GM18867 (cell line): ENCODE measurements around the gene CPA4.
"Not testable (repeated sequence)": the region's sequence is repeated elsewhere in the genome, so short reads cannot be mapped to it uniquely, and the experiment has no call there.

Experiments used
- ATAC-seq: cut with Tn5 transposase; IDR thresholded peaks from one replicate; pipeline ENCODE4 v1.9.1; 2021; ENCODE audit warnings: mild to moderate bottlenecking, moderate library complexity; ENCODE audit not compliant: unreplicated experiment

CPA4 gene

DNA sequence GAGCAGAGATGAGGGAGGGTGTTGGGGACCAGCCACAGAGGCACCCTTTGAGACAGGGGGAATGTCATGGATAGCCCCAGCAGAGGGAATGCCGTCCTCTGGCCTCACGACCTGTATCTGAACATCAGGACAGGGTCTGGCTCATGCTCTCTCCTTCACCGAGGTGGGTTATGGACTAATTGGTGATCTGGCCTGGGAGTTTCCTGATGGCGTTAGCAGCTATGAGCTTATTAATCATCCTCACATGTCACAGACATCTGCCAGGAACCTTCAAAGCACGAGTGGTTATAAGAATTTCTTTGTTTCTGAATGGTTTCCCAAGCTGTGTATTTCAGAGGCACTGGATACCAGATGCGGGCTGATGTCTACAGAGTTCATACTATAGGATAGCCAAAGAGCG lies 6.9 kb downstream of the CPA4 start:
- ATAC-seq = no peak

DNA sequence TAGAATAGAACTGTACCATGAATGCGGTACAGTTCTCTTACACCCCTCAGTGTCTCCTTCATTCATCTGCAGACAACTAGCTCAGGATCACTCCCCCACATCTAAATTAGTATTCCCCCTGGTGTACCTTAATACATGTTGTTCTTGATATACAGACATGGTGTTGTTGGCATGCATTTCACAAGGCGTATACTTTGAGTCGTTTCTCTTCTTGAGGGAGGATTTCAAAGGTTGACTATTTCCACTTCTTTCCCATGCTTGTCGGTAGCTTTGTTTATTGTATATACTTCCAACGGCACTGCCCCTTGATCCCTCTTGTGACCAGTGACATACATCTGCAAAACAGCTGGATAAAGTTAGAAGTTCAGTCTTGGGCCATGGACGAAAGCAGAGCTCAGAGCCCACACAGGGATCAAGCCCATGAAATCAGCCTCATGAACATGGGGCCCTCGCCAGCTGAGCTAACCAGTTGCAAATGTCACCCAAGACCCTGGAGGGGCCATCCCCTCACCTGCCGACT lies 8.6 kb downstream of the CPA4 start:
- no peak for ATAC-seq

DNA sequence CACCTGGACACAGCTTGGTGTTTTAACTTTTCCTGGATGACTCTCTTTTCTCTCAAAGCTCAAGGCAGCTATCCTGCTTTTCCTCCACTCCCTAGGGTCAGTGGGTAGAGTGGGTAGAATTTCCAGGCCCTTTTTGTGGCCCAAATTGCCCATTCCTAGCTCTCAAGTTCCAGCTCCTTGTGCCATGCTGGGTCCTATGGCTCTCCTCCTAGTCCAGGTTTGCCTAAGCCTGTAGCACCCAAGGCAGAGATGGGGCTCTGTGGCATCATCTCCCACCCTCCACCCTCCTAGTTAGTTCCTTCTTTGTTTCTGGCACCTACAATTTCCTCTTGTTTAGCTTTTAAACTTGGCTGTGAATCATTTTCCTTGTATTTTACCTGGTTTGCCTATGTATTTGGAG lies 9.7 kb downstream of the CPA4 start:
- no peak for ATAC-seq

DNA sequence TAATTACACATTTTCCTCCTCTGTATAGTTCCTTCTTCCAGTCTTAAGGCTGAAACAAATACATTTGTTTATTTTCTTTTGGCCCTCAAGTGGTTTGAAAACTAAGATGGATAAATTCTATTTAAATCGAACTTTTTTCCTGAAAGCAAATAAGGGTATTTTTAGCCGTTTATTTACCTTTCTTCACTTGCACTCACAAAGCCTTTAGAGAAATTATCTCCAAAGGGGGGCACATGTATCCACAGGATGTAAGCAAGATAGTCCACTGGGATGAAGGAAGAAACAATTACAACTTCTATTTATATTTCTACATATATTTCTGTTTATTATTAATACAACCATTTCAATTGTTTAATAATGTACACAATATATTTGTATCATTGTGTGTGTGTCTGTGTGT lies 10.2 kb downstream of the CPA4 start:
- no peak for ATAC-seq

DNA sequence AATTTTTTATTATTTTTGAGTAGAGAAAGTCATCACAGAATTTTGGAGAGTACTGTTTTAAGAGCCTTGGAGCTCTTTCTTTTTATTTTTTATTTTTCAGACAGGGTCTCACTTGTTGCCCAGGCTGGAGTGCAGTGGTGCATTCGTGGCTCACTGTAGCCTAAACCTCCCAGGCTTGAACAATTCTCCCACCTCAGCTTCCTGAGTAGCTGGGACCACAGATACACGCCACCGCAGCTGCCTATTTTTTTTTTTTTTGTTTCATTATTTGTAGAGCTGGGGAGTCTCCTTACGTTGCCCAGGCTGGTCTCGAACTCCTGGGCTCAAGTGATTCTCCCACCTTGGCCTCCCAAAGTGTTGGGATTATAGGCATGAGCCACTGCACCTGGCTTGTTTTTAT lies 10.6 kb downstream of the CPA4 start:
- no peak for ATAC-seq

DNA sequence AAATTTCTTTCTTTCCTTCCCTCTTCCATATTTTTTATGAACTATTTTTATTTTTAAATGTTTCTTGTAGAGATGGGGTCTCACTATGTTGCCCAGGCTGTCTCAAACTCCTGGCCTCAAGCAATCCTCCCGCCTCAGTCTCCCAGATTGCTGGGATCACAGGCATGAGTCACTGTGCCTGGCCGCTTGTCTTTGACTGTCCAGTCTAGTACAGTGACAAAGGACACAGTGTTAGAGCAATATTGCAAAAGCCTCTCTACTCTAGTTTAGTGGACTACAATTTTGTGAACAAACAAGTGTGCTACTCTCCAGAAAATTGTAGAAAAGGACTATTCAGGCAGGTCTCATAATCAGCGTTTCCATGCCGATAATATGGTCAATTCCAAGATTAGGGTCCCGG lies 11.0 kb downstream of the CPA4 start:
- ATAC-seq = no peak

DNA sequence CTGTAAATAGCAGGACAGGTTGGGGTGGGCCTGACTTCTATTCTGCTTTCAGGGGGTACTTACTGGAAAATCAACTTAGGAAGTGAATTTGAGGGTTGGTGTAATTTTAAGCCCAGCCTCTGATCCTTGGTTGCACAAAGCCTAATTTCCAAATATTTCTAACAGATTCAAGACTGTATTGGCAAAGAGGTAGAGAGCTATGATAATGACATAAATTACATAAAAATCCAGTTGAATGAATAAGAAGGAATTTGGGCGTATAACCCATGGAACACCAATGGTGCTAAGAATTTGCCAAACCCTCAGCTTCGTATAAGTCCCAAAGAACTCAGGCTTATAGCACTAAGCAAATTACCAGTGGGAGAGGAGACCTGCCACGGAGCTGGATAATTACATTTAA lies 11.9 kb downstream of the CPA4 start:
- ATAC-seq = no peak

DNA sequence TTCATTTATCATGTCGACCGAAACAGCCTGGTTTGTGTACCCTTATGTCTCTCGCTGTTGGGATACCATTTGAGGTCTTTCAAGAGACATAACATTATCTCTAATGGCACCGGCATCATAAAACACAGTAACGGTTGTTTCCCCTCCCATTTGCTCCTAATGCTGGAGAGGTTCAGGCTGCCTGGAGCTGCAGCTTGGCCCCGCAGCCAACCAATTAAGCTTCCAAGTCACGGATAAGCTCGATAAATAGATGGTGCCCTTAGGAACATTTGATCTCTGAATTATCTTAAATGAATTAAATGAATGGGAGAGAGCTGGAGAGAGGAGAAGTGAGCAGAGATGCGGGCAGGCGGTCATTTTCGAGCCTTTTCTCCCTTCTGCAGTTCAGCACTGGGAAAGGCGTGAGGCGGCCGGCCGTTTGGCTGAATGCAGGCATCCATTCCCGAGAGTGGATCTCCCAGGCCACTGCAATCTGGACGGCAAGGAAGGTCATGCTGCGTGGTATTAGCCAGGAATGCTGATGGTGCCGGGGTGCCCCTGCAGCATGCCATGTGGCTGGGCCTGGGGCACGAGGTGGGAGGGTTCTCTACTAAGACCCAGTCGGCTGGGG lies 12.6 kb downstream of the CPA4 start:
- no peak for ATAC-seq

DNA sequence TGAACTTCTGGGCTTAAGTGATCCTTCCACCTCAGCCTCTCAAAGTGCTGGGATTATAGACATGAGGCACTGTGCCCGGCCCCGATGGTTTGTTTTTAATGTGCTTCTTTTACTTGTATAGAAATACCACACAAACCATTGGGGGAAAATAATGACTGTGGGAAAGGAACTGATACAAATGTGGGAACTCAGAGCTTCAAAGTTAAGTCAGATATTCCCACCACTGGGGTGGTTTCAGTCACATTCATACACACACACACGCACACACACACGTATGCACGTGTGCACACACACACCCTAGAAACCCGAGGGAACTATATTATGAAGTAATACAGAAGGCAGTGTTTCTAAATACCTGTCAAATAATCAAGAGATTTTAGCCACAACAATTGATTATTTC lies 17.0 kb downstream of the CPA4 start:
- ATAC-seq = no peak

DNA sequence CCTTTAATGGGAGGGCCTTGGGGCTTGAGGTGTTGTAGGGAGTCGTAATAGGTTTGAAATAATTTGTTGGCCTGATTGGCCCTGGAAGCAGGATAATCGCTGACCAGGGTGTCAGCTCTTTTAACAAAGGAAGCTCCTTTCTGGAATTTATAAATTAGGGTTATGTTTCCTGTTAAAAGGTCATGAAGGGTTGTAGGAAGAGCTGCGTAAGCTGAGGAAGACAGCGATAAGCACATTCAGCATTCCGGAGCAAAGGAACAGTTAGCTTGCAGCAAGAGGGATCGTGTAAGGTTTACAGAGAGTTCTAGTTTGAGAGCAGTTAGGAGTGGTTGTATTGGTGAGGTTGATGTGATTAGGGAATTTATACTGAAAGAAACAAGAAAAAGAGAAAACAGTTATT lies 21.3 kb downstream of the CPA4 start:
- no peak for ATAC-seq

DNA sequence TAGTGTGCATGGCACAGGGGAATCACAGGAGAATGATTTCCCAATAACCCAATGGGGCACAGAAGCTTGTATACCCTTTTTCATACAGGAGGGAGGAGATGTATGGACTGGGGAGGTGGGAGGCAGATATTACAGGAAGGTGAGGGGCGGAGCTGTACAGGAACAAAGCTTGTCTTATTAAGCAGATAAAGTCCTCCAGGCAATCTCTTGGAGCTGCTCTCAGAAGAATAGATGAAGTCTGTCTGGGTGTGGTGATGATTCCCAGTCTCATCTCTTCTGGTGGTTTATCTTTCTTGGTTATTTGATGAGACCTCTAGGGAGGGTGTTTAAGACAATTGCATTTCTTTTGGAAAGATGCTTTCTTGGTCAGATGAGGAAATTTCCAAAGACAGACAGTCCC lies 26.6 kb downstream of the CPA4 start:
- ATAC-seq = no peak

DNA sequence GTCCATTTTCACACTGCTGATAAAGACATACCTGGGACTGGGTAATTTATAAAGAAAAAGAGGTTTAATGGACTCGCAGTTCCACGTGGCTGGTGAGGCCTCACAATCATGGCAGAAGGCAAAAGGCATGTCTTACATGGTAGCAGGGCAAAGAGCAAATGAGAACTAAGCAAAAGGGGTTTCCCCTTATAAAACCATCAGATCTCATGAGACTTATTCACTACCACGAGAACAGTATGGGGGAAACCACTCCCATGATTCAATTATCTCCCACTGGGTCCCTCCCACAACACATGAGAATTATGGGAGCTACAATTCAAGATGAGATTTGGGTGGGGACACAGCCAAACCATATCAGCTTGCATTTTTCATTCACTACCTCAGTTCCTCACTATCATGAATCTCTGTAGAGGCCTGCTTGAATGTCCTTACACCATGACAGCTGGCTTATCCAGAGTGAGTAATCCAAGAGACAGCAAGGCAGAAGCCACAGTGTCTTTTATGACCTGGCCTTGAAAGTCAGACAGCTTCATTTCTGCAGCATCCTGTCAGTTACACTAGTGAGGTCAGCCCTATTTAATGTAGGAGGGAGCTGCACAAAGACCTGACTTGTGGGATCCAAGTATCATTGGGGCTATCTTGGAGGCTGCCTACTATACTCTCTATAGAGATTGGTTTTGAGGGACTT lies 28.7 kb downstream of the CPA4 start:
- not testable (repeated sequence) for ATAC-seq

DNA sequence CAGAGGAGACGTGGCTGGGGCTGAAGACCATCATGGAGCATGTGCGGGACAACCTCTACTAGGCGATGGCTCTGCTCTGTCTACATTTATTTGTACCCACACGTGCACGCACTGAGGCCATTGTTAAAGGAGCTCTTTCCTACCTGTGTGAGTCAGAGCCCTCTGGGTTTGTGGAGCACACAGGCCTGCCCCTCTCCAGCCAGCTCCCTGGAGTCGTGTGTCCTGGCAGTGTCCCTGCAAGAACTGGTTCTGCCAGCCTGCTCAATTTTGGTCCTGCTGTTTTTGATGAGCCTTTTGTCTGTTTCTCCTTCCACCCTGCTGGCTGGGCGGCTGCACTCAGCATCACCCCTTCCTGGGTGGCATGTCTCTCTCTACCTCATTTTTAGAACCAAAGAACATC lies 29.7 kb downstream of the CPA4 start:
- no peak for ATAC-seq

DNA sequence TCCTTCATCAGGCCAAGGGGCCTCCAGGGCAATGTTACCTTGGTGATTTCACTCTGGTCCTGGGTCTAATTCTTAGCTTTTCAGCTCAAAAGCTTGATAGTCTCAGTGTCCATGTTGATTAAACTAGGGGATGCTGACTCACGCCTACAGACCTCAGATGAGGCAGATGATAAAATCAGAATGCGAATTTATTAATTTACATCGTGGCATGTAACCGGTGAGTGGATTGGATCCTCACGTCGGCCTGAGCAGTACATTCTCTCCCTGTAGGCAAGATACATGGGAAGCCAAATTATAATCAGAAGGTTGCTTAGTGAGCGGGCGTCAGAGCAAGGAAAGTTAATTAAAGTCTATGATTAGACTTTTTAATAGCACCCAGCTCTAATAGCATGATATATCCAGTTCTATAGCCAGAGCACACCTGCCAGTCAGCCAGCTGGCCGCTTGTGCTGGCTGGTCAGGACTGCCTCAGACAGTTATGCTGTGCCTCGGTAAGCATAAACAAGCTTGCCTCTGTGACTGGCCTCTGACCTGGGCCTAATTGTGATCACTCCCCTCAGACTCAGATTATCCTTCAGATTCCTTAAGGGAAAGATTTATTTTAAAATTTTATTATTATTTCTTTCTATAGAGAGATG lies 31.5 kb downstream of the CPA4 start:
- ATAC-seq = no peak

DNA sequence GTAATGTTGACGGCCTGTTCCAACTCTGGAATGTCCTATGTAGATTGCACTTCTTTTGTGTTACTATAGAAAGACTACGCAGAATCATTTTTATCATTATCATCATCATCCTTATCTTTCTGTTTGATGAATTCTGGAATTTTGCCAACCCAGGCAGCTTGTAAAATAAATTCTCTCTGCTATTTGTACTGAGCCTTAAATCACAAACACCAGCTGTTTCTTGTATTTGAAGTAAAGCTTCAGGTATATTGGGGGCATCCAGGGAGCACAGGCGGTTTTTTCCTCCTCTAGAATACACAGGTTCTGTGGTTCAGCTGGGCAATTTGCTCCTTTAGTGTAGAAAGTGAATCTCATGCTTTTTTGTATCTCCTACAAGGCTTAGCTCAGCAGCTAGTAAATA lies 36.7 kb downstream of the CPA4 start:
- ATAC-seq = no peak

DNA sequence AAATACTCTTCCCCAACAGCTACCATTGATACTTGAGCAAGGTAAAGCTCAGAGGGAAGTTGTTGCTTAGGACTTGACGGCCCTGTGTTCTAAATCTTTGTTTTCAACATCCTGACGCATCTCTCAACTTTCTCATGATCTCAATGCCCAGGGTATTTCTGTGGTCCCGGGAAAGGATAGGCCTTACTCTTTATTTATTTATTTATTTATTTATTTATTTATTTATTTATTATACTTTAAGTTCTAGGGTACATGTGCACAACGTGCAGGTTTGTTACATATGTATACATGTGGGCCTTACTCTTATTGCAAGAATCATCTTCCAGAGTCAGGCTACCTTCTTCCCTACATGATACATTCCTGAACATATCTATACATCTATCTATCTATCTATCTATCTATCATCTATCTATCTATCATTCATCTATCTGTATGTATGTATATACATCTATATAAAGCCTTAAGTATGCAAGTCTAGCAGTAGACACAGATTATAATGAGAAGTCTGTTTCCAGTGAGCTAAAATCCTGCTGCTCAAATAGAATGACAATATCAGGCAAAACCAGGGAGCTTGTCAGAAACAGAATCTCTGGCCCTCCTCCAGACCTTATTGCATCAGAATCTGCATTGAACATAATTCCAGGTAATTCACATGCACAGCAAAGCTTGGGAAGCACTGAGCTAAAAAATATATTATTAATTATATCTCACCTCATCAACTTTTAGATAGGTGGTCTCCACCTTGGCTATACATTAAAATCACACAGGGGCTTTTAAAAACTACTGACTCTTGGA lies 39.5 kb downstream of the CPA4 start:
- ATAC-seq = no peak

DNA sequence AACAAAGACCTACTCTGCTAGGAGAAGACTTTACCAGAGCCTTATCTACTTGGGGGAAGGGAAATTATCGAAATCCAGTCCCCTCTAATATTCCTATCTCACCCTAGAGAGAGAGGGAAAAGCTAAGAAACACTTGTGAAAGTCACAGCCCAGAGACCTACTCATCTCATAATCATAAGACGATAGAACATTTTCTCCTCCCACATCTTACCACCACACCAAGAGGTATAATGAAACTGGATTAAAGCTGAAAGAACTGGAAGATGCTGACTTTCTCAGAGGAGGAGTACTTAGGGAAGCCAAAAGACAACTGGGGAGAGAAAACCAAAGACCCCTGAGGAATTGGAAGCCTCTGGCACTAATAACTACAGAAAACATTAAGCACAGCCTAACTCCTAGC lies 40.9 kb downstream of the CPA4 start:
- no peak for ATAC-seq

DNA sequence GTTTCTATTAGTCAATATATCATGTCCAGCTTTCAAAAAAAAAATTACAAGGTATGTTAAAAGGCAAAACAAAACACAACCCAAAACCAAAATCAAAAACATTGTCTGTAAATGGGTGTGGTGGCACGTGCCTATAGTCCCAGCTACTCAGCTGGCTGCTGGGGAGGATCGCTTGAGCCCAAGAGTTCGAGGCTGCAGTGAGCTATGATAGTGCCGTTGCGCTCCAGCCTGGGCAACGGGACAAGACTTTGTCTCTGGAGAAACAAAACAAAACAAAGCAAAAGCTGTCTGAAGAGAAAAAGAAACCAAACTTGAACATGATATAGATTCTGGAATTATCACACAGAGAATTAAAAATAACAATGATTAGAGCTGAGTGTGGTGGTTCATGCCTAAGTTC lies 41.3 kb downstream of the CPA4 start:
- ATAC-seq = no peak

DNA sequence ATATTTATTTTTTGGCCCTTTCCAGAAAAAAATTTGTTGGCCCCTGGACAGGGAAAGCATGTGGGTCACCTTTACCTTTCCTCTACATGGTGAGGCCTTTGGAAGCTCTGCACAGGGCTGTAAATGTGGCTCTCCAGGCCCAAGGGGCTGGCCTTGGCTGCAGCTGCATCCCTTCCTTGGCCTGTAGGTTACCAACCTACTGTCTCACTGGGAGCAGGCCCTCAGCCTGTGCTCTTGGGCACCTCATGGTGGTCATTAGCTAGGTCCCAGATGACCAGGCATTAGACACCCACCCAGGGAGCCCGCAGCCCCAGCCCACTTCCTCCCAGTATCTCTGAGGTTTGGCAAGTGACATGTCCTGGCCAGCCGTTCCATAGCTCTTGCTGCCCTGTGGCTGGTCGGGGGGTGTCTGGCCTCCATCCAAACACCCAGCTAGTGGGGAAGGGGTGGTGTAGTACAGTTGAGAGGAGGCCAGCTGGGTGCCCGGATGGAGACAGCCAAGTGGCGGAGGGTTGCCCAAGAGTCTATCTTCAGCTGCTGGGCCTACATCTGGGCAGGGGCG lies 44.5 kb downstream of the CPA4 start:
- no peak for ATAC-seq

DNA sequence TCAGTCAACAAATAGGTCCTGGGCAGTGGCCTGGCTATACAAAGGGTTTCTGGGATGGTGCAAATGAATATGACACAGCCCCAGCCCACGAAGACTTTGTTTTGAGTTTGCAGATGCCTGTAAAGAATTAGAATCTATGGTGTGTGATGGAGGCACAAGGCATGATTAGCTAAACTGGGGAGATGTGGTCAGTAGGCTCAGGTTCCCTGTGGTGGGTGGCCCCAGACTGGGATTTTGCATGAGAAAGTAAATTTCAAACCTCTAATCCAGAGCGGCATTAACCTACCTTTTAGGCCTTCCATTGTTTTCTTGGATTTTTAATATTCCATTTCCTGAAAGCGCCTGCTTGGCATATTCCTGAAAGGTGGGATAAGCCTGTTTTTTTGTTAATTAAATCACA lies 45.3 kb downstream of the CPA4 start:
- ATAC-seq = no peak

DNA sequence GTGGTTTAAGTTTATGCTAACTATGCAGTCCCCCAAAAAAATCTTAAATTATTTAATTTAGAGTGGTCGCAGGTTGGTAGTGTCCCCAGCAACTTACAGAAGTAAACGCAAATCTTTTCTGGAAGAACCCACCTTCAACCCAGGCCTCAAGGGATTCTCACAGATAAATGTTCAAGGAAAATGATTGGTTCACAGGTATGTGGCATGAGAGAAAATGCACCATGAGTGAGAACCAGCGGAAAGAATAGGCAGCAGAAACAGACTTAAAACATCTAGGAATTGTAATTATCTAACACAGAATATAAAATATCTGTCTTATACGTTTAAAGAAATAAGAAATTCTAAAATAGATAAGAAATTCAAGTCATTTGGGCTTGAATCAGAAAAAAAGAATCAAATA lies 48.9 kb downstream of the CPA4 start:
- no peak for ATAC-seq
